GM12878 (cell line): ENCODE results near the gene ZDHHC14. TPM values are rescaled to one million over a fixed set of nuclear protein-coding genes. Genes with fewer than 3 reads are reported as not detected.

ENCODE experiments used
- ATAC-seq: fragments of 200-7000 bp; cut with Tn5 transposase; 3 replicates; pipeline ENCODE4 v1.9.1; 2020; ENCODE audit warnings: mild to moderate bottlenecking, moderate library complexity
- BruUV-seq: library from RNA; stranded (reverse); fragments of 400-500 nt; replicated peaks from 2 replicates; lab custom pipeline; 2021; lab: Mats Ljungman, UMichigan
- CTCF ChIA-PET: fragments of 300-600 bp; sonication (Branson Sonifier 250); formaldehyde crosslinking; extraction: SDS; loops from one replicate; lab custom pipeline; 2021; ENCODE audit warnings: inconsistent platforms; lab: Yijun Ruan, JAX
- POLR2A ChIA-PET: fragments of 350-600 bp; formaldehyde crosslinking; extraction: SDS; loops from one replicate; lab custom pipeline; 2021; ENCODE audit warnings: inconsistent platforms; lab: Charles Lee
- RAD21 ChIA-PET: fragments of 300-600 bp; sonication (Branson Sonifier 250); formaldehyde crosslinking; loops from one replicate; lab custom pipeline; 2023; ENCODE audit warnings: antibody characterized with exemption; ENCODE audit not compliant: unreplicated experiment; lab: Charles Lee
- SMC1A ChIA-PET: fragments of 300-600 bp; sonication (Branson Sonifier 250); formaldehyde crosslinking; loops from one replicate; lab custom pipeline; 2023; ENCODE audit not compliant: unreplicated experiment, uncharacterized antibody; lab: Charles Lee
- DNase-seq: peaks from one replicate; pipeline ENCODE4 v3.0.0-alpha.2; 2011; ENCODE audit warnings: low read depth, low spot score
- FAIRE-seq: peaks from 3 replicates; lab custom pipeline; 2011; peaks lifted over from hg19 to GRCh38; lab: Jason Lieb, UNC
- H2AFZ ChIP-seq: 2 replicates; pipeline ENCODE4 v1.6.0; 2011; ENCODE audit warnings: low read depth, low read length, control low read depth; ENCODE audit not compliant: control insufficient read depth
- H3K27ac ChIP-seq: 2 replicates; pipeline ENCODE4 v1.5.1; 2011; ENCODE audit warnings: control low read depth; ENCODE audit not compliant: control insufficient read depth, insufficient read depth
- H3K27me3 ChIP-seq, 2 experiments: replicated peaks in 1 of 2; 2 replicates each; pipeline versions ENCODE4 v1.6.0 to v1.6.1; 2011; ENCODE audit warnings: low read length in 1 of 2; ENCODE audit not compliant: control insufficient read depth in 2 of 2, insufficient read depth in 2 of 2
- H3K36me3 ChIP-seq, 2 experiments: 2 replicates each; pipeline ENCODE4 v1.5.1; 2011; ENCODE audit warnings: low read length in 1 of 2; ENCODE audit not compliant: control insufficient read depth in 2 of 2, insufficient read depth in 2 of 2
- H3K4me1 ChIP-seq: 2 replicates; pipeline ENCODE4 v1.6.1; 2011; ENCODE audit warnings: mild to moderate bottlenecking, low read length, moderate library complexity, mixed read lengths; ENCODE audit not compliant: control insufficient read depth, insufficient read depth
- H3K4me2 ChIP-seq: 2 replicates; pipeline ENCODE4 v1.6.0; 2011; ENCODE audit warnings: control low read depth; ENCODE audit not compliant: control insufficient read depth, insufficient read depth
- H3K4me3 ChIP-seq: fragments of 200-600 bp; sonication (generic); 2 replicates; pipeline ENCODE4 v1.5.1; 2016
- H3K79me2 ChIP-seq: 2 replicates; pipeline ENCODE4 v1.6.0; 2011; ENCODE audit warnings: low read length; ENCODE audit not compliant: control insufficient read depth, insufficient read depth
- H3K9ac ChIP-seq: 2 replicates; pipeline ENCODE4 v1.8.0; 2011; ENCODE audit warnings: low read length, control low read depth, mixed read lengths; ENCODE audit not compliant: control insufficient read depth, insufficient read depth
- H3K9me3 ChIP-seq: replicated peaks from 3 replicates; pipeline ENCODE4 v1.5.1; 2011; ENCODE audit warnings: mild to moderate bottlenecking, low read length; ENCODE audit not compliant: control insufficient read depth, insufficient read depth
- H4K20me1 ChIP-seq: 2 replicates; pipeline ENCODE4 v1.6.0; 2011; ENCODE audit not compliant: control insufficient read depth, insufficient read depth
- BHLHE40 ChIP-seq, 2 experiments: fragments of 450-650 bp in 1 of 2; IDR thresholded peaks; 2 replicates each; pipeline ENCODE4 v1.6.1; 2011 to 2017; ENCODE audit warnings: low read depth in 2 of 2, borderline replicate concordance in 1 of 2, improper control_type of control experiment in 1 of 2, low read length in 1 of 2, mild to moderate bottlenecking in 1 of 2
- CEBPB ChIP-seq, 2 experiments: fragments of 150-350 bp in 1 of 2; IDR thresholded peaks; 2 replicates each; pipeline ENCODE4 v1.6.1; 2012 to 2014; ENCODE audit warnings: low read depth in 2 of 2, low read length in 2 of 2, borderline replicate concordance in 1 of 2, inconsistent platforms in 1 of 2
- DPF2 ChIP-seq: fragments of 450-650 bp; IDR thresholded peaks from 2 replicates; pipeline ENCODE4 v1.6.1; 2017; ENCODE audit warnings: mild to moderate bottlenecking
- EED ChIP-seq: sonication (generic); IDR thresholded peaks from 2 replicates; pipeline ENCODE4 v1.6.1; 2016; ENCODE audit warnings: antibody characterized with exemption, low read depth
- EP300 ChIP-seq, 2 experiments: fragments of 150-350 bp in 1 of 2; IDR thresholded peaks; 2 replicates each; pipeline ENCODE4 v1.6.1; 2011 to 2012; ENCODE audit warnings: low read depth in 2 of 2, low read length in 2 of 2, borderline replicate concordance in 1 of 2, improper control_type of control experiment in 1 of 2, inconsistent platforms in 1 of 2; ENCODE audit not compliant: control insufficient read depth in 1 of 2
- HDGF ChIP-seq: fragments of 450-650 bp; IDR thresholded peaks from 2 replicates; pipeline ENCODE4 v1.6.1; 2016; ENCODE audit warnings: antibody characterized with exemption
- IKZF1 ChIP-seq: fragments of 450-650 bp; conservative IDR thresholded peaks from 2 replicates; pipeline ENCODE4 v1.6.1; 2017; ENCODE audit warnings: antibody characterized with exemption, mild to moderate bottlenecking
- LARP7 ChIP-seq: fragments of 450-650 bp; IDR thresholded peaks from 2 replicates; pipeline ENCODE4 v1.6.1; 2017; ENCODE audit warnings: mild to moderate bottlenecking
- MTA2 ChIP-seq: fragments of 450-650 bp; IDR thresholded peaks from 2 replicates; pipeline ENCODE4 v1.6.1; 2016; ENCODE audit warnings: low read depth, mild to moderate bottlenecking, moderate library complexity
- SIN3A ChIP-seq: IDR thresholded peaks from 2 replicates; pipeline ENCODE4 v1.6.1; 2012; ENCODE audit warnings: low read depth, low read length, improper control_type of control experiment
- WGBS: methylation state at CpG from one replicate; pipeline ENCODE4 v1.1.6; 2016; ENCODE audit warnings: low lambda C conversion rate; ENCODE audit not compliant: insufficient replicate concordance, insufficient coverage; ENCODE audit errors: missing lambda C conversion rate; 5-methylcytosine and 5-hydroxymethylcytosine counted together
- in situ Hi-C: fragments of 300-500 bp; cut with MboI; formaldehyde crosslinking; loops from 9 replicates; pipeline ENCODE4 v1.14.3; 2018; ENCODE audit warnings: mixed read lengths
- intact Hi-C: fragments of 100-400 bp; cut with micrococcal nuclease; formaldehyde crosslinking; loops from one replicate; pipeline ENCODE4 v1.14.2; 2022; ENCODE audit not compliant: unreplicated experiment
- polyA plus RNA-seq, 11 experiments: library from polyadenylated mRNA; depleted of rRNA in 4 of 11; unstranded in 6 of 11; stranded (reverse) in 5 of 11; fragments of >200 nt; fragmentation: Nextera tagmentation in 4 of 11; fragmentation: Illumina TruSeq in 1 of 11; extraction: Ambion mirVana in 4 of 11; extraction: Trizol in 1 of 11; gene quantifications; 1 replicate in 1 of 11; 2 replicates in 10 of 11; pipeline versions ENCODE4 v1.2.1 to v1.2.3, GENCODE V29; 2011 to 2016; ENCODE audit warnings: inconsistent platforms in 2 of 11, missing spikeins in 2 of 11, low read depth in 1 of 11
- total RNA-seq, 4 experiments: library from RNA; depleted of rRNA in 3 of 4; stranded (reverse); fragments of >200 nt in 3 of 4; fragmentation: Illumina TruSeq in 1 of 4; extraction: Trizol in 1 of 4; gene quantifications; 2 replicates each; pipeline versions ENCODE4 v1.2.1 to v1.2.3, GENCODE V29; 2013 to 2021
- TF ChIP-seq, protein P1 (sequence below): fragments of 450-650 bp; IDR thresholded peaks from 2 replicates; pipeline ENCODE4 v1.6.1; 2017; ENCODE audit warnings: mild to moderate bottlenecking, moderate library complexity
- TF ChIP-seq, protein P2 (sequence below): fragments of 450-650 bp; IDR thresholded peaks from 2 replicates; pipeline ENCODE4 v1.6.1; 2017; ENCODE audit warnings: mild to moderate bottlenecking
- TF ChIP-seq, protein P3 (sequence below): fragments of 450-650 bp; IDR thresholded peaks from 2 replicates; pipeline ENCODE4 v1.6.1; 2017; ENCODE audit warnings: low read depth, mild to moderate bottlenecking, moderate library complexity
- TF ChIP-seq, protein P4 (sequence below): IDR thresholded peaks from 2 replicates; pipeline ENCODE4 v1.6.1; 2011; ENCODE audit warnings: borderline replicate concordance, low read depth, mild to moderate bottlenecking, moderate library complexity, low read length; ENCODE audit not compliant: insufficient read depth, poor library complexity, severe bottlenecking

The ZDHHC14 gene
- total and polyA plus RNA-seq, 10 of the 15 experiments (the other 5 are each of a cell fraction or from before 2014, with no cell fraction given) = 0.15 to 16.0 (median 0.76) TPM; not detected in 1

DNA sequence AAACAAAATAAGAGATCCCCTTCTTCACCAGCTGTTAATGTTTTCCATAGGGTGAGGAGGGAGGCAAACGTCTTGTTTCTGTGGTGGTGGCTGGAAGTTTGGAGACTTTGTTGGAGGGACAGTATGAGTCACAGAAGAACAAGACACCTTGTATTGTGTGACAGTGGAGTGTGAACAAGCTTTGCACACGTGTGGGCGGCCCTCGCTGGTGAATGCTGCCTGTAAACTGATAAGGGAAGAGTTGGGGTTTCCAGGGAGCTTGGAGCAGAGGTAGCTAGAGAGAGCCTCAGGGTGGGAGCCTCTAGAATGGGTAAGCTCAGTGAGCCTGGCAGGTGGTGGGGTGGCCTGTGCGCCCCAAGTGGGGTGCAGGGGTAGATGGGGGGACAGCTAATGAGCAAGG is 78.3 kb downstream of the ZDHHC14 start:
- Histone ChIP-seq H3K27me3 (no peaks in the 10 kb centered on the region), H3K27ac (no peak overlapping the region), H3K9me3 (no peaks in the 10 kb centered on the region; the same call in 2 of the 3 replicates), H3K4me2 (no peak overlapping the region), H3K4me3 (no peak overlapping the region), H2AFZ (no peak overlapping the region), H3K79me2 (no peaks in the 10 kb centered on the region), H4K20me1 (no peaks in the 10 kb centered on the region), H3K4me1 (peaks cover 31% of the 10 kb centered on the region), H3K36me3 (no peaks in the 10 kb centered on the region), H3K9ac (no peak overlapping the region)
- DNase-seq (no peak), FAIRE-seq (no peak), ATAC-seq (no peak)
- ChIA-PET RAD21 (interaction anchor here (1.1 to 8.4 kb wide), 15 partner anchors 16 to 305 kb away, joined by 3 to 350 read pairs (median 8); partner anchors contain the start of genes TMEM242 and ZDHHC14), CTCF (interaction anchor here (1.0 to 6.7 kb wide), 11 partner anchors 10 to 209 kb away, joined by 3 to 84 read pairs (median 6); partner anchors contain the start of gene TMEM242), POLR2A (interaction anchor here (0.5 to 7.9 kb wide), 11 partner anchors 12 to 556 kb away, joined by 3 to 170 read pairs (median 4); partner anchors contain the start of gene ZDHHC14), SMC1A (interaction anchor here (0.9 to 11.5 kb wide), 15 partner anchors 11 to 207 kb away, joined by 3 to 431 read pairs (median 7); no protein-coding TSS in a partner anchor)
- intact Hi-C loops = no loop called here
- no TSS peak for BruUV-seq
- 57% methylated on average over 5 of the region's 5 CpGs for WGBS
- in situ Hi-C loops = no loop called here
- TF ChIP-seq, protein P1, sequence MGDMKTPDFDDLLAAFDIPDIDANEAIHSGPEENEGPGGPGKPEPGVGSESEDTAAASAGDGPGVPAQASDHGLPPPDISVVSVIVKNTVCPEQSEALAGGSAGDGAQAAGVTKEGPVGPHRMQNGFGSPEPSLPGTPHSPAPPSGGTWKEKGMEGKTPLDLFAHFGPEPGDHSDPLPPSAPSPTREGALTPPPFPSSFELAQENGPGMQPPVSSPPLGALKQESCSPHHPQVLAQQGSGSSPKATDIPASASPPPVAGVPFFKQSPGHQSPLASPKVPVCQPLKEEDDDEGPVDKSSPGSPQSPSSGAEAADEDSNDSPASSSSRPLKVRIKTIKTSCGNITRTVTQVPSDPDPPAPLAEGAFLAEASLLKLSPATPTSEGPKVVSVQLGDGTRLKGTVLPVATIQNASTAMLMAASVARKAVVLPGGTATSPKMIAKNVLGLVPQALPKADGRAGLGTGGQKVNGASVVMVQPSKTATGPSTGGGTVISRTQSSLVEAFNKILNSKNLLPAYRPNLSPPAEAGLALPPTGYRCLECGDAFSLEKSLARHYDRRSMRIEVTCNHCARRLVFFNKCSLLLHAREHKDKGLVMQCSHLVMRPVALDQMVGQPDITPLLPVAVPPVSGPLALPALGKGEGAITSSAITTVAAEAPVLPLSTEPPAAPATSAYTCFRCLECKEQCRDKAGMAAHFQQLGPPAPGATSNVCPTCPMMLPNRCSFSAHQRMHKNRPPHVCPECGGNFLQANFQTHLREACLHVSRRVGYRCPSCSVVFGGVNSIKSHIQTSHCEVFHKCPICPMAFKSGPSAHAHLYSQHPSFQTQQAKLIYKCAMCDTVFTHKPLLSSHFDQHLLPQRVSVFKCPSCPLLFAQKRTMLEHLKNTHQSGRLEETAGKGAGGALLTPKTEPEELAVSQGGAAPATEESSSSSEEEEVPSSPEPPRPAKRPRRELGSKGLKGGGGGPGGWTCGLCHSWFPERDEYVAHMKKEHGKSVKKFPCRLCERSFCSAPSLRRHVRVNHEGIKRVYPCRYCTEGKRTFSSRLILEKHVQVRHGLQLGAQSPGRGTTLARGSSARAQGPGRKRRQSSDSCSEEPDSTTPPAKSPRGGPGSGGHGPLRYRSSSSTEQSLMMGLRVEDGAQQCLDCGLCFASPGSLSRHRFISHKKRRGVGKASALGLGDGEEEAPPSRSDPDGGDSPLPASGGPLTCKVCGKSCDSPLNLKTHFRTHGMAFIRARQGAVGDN = peak; percentile 62
- TF ChIP-seq HDGF = peak; percentile 15; the same call in 1 of the 2 replicates
- no peak for TF ChIP-seq MTA2
- no peak for TF ChIP-seq LARP7
- peak in 1 of 2 experiments; percentile 15; a peak in 1 of 4 replicates for TF ChIP-seq EP300 (IDR thresholded peaks at IDR 0.05; ENCODE audit: borderline replicate concordance in 1 of 2, control insufficient read depth in 1 of 2, low read depth in 2 of 2, low read length in 2 of 2)
- TF ChIP-seq, protein P2, sequence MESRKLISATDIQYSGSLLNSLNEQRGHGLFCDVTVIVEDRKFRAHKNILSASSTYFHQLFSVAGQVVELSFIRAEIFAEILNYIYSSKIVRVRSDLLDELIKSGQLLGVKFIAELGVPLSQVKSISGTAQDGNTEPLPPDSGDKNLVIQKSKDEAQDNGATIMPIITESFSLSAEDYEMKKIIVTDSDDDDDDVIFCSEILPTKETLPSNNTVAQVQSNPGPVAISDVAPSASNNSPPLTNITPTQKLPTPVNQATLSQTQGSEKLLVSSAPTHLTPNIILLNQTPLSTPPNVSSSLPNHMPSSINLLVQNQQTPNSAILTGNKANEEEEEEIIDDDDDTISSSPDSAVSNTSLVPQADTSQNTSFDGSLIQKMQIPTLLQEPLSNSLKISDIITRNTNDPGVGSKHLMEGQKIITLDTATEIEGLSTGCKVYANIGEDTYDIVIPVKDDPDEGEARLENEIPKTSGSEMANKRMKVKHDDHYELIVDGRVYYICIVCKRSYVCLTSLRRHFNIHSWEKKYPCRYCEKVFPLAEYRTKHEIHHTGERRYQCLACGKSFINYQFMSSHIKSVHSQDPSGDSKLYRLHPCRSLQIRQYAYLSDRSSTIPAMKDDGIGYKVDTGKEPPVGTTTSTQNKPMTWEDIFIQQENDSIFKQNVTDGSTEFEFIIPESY = no peak
- TF ChIP-seq DPF2 = 0 out of 2 replicates have a peak, but pooled peaks have one; percentile 45
- peak; percentile 89 for TF ChIP-seq IKZF1
- TF ChIP-seq CEBPB (IDR thresholded peaks at IDR 0.05; ENCODE audit: borderline replicate concordance in 1 of 2, low read depth in 2 of 2, low read length in 2 of 2) = no peak
- TF ChIP-seq SIN3A = no peak
- 0 out of 4 replicates have a peak, but pooled peaks of 1 of the 2 experiments have one; percentile 10 for TF ChIP-seq BHLHE40 (IDR thresholded peaks at IDR 0.05; ENCODE audit: borderline replicate concordance in 1 of 2, low read depth in 2 of 2, low read length in 1 of 2)
- TF ChIP-seq, protein P3, sequence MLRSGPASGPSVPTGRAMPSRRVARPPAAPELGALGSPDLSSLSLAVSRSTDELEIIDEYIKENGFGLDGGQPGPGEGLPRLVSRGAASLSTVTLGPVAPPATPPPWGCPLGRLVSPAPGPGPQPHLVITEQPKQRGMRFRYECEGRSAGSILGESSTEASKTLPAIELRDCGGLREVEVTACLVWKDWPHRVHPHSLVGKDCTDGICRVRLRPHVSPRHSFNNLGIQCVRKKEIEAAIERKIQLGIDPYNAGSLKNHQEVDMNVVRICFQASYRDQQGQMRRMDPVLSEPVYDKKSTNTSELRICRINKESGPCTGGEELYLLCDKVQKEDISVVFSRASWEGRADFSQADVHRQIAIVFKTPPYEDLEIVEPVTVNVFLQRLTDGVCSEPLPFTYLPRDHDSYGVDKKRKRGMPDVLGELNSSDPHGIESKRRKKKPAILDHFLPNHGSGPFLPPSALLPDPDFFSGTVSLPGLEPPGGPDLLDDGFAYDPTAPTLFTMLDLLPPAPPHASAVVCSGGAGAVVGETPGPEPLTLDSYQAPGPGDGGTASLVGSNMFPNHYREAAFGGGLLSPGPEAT = 0 out of 2 replicates have a peak, but pooled peaks have one; percentile 25
- TF ChIP-seq EED = no peak
- TF ChIP-seq, protein P4, sequence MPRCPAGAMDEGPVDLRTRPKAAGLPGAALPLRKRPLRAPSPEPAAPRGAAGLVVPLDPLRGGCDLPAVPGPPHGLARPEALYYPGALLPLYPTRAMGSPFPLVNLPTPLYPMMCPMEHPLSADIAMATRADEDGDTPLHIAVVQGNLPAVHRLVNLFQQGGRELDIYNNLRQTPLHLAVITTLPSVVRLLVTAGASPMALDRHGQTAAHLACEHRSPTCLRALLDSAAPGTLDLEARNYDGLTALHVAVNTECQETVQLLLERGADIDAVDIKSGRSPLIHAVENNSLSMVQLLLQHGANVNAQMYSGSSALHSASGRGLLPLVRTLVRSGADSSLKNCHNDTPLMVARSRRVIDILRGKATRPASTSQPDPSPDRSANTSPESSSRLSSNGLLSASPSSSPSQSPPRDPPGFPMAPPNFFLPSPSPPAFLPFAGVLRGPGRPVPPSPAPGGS = peak; percentile 24
